Measurements from ENCODE around the gene DLGAP4.

DLGAP4 gene

DNA sequence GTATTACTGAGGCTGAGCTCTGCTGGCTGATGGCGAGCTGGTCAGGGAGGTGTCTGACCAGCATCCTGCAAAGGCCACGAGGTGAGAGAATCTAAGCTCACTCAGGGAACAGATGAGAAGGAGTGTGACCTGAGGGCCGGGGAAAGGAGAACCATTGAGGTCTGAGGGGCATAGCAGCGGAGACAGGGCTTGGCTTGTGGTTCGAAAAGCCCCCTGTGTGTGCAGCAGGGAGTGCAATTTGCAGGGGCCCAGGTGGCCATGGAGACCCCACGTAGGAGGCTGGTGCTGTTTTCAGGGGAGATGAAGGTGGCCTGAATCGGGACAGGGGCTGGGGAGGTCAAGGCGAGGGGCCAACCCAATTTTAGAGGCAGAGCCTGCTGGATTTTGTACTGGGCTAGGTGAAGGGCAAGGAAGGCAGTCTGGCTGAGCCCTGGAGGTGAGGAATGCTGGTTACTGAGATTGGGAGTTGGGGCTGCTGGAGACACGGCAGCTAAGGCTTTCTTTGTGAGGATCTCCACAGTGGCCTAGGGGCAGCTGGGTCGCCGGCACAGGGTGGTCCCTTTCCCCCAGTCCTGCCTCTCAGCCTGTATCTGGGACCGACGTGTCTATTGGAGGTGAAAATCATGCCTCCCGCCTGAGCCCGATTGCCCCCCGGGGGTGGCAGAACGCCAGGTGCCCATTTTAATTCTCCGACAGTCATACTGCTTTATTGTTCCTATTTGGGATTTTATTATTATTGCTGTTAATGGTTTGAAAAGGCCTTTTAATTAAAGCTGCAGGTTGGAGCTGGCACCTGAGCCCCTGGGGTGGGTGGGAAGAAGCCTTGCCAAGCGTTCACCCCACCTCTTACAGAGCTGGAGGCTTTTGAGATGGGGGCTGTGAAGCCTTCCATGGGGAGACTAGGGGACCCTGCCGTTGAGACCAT is 28.4 kb downstream of the DLGAP4 start:
- no peak for DNase-seq

DNA sequence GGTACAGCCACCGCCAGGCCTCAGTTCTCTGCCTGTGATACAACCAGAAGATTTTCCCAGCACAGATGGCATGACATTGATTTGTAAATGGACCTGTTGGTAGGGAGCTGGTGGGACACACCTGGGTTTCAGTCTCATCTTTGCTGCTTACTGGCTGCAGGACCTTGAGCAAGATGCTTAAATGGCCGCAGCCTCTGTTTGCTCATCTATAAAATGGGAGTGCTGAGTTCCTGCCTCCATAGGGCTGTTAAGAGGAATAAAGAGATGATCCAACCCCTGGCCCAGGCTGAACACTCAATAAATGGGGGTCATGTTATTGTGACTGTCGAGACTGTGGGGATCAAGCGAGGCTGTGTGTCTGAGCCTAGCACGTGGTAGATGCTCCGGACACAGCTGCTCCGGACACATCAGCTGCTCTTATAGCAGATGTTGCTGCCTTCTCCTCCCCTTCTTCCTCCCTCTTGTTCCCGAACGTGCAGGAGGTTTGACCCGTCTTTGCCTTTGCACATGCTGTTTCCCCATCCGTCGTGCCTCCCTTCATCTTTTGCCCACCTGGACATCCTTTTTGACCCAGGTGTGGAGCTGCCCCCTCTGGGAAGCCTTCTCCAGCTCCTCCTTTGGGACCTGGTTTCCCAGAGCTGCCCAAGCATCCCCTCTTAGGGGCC is 29.2 kb downstream of the DLGAP4 start:
- DNase-seq = no peak

DNA sequence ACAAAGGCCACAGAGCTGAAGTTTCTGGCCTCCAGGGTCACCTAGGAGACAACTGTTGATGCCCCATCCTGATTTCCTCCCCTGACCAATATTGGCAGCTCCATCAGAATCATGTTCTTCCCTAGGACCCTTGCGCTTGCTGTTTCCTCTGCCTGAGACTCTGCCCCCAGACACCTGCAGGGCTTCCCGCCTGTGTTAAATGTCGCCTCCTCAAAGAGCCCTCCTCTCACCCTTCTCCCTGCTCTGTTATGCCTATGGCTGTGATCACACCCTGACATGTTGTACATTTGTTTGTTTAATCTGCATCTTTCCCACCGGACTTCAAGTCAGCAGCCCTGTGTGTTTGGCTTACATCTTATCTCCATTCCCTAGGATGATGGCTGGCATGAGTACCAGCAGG is 30.1 kb downstream of the DLGAP4 start:
- no peak for DNase-seq

DNA sequence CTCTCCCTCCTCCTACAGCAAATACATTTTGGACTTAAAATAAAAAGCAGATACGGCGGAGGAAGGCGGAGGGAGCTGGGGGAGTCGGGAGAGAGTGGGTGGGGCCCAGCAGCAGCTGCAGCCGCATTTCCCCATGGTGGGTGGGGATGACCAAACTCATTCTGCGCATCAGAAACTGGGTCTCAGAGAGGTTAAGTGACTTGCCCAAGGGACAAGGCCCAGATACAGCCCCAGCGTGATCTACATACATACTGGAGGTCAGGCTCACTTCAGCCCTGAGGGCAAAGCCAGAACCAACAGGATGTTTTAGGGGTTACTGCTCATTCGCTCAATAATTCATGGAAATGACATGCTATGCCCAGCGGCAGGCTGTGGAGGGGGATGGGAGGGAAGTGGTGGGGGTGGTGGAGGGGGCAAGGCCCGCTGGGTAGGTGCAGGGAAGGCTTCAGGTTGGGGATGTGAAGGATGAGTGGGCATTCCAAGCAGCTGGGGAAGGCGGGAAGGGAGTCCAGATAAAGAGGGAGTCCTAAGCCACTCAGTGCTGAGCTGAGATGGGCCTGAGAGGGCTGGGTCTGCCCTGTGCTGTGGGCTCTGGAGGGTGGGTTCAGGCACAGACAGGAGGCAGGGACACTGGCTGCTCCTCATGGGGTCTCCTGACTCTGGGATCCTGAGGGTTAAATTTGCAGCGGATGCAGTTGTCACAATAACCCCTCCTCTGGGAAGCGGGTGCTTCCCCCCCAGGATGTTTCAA is 31.0 kb downstream of the DLGAP4 start:
- no peak for DNase-seq

DNA sequence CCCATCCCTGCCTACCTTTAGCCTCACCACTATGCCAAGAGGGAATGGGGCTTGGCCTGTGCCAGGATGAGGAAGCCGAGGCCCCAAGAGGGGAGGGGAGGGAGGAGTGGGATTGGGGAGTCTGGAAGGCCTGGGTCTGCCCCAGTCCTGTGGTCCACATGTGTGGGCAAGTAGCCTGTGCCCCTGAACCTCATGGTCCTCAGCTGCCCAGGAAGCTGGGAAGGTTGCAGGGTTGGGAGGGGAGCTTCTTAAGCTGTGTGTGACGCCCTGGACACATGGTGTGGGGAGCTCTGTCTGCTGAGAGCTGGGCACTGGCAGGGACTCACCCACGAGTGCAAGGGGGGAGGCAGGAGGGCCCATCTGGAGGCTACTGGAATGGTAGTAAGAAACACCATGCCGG is 31.7 kb downstream of the DLGAP4 start:
- no peak for DNase-seq

DNA sequence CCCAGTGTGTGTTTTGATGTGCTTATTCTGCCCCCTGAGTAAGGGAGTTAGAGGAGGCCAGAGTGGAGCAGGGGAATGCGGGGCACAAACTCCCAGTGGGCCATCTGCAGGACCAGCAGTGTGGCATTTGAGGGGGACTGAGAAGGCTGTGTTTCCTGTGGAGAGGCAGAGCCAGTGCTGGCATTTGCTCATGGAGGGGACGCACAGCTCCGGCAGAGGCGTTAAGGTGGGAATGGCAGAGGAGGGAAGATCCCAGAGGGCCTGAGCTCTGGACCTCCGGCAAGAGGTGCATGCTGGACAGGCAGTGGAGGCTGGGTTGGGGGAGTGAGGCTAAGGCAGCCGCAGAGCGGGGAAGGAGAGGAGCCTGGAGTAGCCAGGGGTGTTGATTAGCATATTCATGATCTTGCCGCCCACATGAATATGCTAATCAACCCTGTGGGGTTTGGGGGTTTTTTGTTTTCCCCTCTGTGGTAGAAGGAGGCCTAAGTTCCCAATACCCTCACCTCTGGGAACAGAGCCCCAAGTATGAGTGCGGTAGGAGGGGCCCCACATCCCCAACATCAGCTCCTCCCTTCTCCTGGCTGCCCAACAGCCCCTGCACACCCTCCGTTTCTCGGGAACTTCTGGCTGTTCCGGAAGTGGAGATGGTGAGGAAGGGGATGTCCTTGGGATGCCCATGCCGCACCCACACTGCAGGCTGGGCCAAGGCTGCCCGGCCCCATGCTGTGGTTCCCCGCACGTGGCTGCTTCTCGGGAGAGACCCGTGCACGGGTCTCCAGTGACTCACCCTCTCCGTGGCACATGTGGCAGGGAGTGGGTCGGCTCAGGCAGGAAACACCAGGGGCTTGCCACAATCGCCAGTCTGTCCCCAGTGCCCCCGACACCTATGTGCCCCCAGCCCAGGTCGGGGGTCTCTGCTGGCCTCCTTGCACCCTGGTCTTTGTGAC is 33.8 kb downstream of the DLGAP4 start:
- DNase-seq = no peak

DNA sequence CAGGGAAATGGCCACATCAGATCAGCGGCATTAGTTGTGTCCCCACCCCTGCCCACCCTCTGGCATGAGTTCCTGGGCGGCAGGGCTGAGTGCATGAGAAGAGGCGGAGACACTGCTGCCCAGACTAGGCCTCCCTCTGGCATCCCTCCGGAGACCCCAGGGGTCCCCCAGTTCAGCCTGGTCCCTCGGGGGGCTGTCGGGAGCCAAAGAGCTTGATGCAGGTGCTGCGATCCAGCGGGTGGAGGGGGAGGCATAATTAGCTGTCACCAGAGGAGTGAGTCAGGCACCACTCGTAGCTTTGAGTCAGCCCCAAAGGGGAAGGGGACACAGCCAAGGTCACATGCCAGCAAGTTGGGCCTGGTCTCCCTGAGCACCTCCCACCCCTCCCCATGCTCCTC is 34.5 kb downstream of the DLGAP4 start:
- no peak for DNase-seq

DNA sequence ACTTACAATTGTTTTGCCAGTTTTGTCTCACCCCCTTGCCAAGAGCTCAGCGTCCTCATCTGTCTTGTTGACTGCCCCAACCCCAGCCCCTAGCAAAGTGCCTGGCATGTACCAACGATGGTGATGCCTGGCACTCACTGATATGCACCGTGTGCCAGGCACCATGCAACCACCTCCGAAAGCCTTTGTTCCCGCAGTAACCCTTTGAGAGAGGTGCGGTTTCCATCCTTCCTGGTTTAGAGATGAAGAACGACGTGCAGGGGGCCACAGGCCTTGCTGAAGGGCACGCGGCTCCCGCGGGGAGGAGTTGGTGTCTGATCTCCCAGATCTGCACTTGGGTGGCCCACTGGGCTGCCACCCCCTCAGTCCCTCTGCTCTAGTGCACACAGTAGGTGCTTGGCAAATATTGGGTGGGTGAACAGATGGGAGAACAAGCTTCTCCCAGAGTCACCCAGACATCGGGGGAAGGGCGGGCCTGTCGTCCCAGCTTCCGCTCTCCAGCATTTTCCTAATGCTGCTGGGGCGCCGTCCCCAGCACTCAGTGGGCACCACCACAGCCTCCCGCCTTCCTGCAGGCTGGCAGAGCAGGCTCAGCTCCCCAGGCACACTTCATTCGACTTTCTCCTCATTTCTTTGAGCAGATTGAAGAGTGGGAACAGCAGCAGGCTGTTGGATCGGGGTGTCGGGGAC is 35.3 kb downstream of the DLGAP4 start:
- no peak for DNase-seq

DNA sequence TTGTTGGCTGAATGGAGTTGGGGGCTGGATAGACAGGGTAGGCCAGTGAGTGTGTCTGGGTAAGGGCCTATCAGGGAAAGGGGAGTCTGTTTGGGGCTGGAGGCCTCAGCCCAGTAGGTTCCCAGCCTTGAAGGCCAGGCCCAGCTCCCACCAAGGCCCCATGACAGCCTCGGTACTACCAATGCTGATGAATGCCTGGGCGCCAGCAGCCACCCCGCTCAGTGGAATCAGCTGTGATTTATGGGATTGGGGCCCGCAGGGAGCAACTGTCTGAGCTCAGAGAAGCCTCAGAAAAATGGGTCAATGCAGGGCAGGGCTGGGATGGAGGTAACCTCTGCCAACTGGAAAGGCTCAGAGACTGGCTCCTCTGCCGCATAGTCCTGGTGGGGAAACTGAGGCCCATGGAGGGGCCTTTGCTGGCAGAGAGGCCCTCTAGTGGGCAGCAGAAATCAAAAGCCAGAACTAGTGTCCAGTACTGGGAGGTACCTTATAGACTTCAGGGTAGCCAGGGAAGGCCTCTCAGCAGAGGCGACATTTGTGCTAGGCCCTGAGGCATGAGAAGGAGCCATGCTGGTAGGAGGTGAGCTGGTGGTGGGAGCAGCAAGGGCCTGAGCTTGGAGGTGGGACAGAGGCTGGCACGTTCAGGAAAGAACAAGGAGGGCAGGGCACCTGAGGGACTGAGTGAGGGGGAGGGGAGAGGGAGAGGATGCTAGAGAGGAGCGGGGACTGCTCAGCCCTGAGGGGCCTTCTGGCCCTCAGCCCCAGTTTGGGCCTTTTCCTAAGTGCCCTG is 36.4 kb downstream of the DLGAP4 start:
- no peak for DNase-seq

DNA sequence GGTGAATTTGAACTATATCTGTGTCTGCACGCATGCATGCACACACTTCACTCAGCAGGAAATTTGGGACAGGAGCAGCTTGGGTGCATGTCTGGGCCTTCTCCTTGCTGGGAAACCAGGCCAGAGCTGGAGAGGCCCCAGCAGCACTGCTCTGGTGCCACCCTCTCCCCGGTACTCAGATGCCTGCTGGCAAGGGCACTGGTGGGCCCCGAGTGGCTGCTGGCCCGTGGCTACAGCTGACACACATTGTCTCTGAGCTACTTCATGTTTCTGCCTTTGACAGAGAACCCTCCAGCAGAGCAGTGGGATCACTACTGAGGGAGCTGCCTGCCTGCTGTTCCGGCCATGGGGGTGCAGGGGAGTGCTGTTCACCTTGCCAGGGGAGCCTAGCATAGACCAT is 37.5 kb downstream of the DLGAP4 start:
- no peak for DNase-seq

DNA sequence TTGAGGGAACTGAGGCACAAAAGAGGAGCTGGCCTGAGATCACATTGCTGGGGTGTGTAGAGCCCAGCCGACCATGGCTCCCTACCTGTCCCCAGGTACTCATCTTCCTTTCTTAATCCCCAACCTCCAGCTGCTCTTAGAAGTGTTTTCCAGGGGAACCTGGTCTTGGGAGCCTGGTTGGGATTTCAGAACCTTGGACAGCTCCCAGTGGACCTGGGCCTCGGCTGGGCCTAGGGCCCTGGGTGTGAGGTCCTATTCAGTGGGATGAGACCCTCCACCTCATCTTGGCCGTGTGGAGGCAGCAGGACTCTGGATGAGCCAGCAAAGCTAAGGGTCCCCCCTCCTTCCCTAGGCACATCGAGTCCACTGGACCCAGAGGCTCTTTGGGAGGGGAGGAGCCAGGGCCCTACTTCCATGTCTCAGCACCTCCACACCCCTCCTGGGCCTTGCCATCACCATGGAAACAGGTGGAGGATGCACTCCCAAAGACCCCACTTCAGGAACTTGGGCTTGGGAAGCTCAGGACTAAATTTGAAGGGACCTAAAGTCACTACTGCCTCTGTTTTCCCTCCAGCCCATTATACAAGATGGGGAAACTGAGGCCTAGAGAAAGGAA is 38.5 kb downstream of the DLGAP4 start:
- no peak for DNase-seq

DNA sequence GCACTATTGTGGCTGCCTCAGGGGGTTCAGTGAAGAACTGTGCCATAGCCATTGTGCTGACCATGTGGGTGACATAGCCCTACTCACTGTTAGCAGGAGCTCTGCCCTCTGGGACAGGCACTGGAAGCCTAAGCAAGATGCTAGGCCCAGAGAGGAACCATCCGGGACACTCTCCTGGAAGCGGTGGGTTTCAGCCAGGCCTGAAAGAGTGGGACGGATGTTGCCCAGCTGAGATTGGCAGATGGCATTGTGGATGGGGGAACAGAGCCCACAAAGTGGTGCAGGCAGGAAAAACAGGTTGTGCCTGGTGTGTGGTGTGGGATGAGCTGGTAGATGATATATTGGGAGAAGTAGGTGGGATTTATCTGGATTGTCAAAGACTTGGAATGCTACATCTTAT is 40.1 kb downstream of the DLGAP4 start:
- DNase-seq = no peak

DNA sequence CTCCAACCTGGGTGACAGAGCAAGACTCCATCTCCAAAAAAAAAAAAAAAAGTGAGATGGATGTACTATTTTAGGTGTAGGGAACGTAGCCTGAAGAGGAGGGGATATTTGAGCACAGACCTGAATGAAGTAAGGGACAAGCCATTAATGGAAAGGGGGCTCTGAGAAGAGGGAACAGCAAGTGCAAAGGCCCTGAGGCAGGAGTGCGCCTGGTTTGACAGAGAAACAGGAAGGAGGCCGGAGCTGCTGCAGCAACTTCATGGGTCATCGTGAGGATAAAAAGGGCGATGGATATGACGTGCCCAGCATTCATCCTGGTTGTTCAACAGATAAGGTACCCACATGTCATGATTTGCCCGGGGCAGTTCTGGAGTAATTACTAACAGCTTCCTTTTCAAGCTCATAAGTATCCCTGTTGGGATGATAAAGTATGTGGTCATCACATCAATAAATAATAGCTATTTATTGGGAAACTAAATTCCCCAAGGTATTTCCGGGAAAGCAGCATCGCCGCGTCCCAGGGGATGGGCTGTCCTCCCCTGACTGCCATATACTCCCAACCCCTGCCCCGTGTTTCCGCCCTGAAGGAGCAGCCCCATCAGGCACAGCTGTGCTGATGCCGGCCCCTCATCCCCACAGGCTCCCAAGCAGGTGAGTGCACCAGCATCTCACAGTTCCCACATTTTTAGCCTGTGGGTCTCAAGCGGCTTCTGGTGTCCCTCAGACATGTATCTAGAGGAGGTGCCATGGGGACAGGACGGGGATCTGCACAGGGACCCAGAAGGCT is 43.4 kb downstream of the DLGAP4 start:
- no peak for DNase-seq

DNA sequence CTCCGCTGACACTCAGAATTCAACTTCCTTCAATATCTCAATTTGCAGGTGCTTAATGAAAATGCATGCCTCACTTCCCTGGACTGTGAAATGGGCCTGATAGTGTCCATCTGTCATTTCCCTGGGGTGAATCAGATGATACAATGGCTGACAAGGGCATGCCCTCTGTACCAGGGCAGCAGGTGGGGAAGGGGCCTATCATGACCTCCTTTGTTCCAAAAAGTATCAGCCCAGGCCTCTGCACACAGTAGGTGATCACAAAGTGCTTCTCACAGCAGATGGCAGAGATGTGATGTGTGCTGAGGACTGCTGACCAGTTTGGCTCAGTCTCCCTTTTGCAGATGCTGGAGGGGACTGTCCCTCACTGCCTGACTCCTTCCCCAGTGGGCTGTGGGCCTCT is 44.3 kb downstream of the DLGAP4 start:
- no peak for DNase-seq

DNA sequence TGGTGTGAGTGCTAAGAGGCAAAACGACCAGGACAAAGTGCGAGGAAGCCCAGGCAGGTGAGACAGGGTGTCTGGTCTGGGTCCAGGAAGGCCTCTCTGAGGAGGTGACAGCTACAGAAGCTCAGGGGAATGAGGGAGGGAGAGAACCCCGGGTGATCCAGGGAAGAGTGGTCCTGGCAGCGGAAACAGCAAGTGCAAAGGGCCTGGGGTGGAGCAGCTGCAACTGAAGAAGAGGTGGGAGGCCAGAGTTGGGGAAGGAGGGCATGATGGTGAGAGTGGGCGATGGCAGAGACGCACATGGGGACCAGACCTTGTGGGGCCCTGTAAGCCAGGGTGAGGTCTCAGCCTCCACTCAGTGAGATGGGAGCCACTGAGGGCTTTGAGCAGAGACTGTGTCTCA is 45.8 kb downstream of the DLGAP4 start:
- no peak for DNase-seq

DNA sequence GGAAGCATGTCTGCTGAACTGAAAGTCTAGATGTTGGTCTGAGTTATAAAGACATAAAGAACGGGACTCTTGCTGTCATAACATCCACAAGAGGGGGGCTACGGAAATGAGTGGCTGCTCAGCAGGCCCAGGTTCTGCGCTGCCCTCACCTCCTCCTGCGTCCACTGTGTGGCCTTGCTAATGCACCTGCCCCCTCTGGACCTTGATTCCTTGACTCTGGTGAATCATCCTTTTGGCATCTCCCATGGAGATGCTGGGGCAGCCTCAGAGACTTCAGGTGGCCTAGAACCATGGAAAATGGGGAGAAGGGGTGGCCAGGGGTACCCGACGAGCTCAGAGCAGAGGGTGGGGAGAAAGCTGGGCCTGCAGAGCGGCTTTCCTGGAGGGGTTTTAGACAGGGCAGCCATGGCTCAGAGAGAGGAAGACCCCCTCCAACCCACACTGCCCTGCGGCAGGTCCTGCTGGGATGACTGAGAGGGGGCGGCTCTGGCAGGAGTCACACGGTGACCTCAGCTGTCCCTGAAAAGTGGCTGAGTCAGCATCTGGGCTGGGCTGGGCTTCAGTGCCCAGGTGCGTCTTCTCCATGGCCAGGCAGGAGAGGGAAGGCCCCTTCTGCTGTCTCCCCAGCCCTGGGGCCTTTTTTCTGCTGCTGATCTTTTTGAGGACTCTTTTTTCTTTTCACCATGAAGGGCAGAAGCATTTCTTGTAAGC is 46.9 kb downstream of the DLGAP4 start:
- DNase-seq = no peak

DNA sequence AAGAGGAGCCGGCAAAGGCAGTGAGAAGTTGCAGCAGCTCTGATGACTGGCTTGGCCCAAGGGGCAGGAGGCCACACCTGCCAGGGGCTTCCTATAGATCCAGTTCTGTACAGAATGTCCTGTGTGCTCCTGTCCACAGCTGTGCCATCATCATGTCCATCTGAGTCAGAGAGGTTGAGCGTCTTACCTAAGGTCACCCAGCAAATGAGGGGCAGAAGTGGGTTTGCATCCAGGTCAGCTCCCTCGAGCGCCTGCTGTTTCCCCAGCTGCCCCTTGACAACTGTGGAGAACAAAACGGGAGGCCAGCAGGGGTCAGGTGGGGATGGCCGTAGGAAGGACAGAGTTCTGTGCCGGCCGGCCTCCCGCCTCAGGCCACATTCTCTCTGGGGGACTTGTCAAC is 47.6 kb downstream of the DLGAP4 start:
- DNase-seq = no peak

DNA sequence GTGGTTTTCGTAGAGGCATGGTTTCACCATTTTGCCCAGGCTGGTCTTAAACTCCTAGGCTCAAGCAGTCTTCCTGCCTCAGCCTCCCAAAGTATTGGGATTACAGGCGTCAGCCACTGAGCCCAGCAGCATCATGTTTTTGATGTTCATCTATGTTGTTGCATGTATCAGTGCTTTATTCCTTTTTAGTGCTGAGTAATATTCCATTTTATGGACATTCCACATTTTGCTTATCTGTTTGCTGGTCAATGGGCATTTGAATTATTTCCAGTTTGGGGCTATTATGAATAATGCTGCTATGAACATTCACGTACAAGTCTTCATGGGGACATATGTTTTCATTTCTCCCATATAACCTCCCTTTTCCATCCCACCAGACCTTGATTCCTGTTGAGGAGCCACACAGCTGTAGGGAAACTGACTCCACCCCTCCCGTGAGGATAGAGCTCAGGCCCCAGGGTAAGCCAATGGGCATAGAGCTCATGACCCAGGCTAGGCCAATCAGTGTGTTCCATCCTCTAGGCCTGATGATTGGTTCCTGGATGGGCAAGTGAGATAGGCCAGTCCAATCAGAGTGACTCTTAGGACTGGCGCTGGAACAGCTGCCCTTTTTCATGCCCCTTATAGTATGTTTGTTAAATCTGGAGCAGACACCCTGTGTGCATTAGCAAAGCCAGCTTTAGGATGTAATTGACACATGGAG is 49.5 kb downstream of the DLGAP4 start:
- DNase-seq = no peak
